Mammary epithelial cell (primary cell): ENCODE results near the gene EIF6.

Source experiments
- CTCF ChIP-seq, 2 donors: IDR thresholded peaks in 1 of 2; conservative IDR thresholded peaks in 1 of 2; 2 replicates each; pipeline ENCODE4 v1.5.1; 2011 to 2012; ENCODE audit warnings: inconsistent platforms in 2 of 2, low read length in 2 of 2, mild to moderate bottlenecking in 2 of 2, control low read depth in 1 of 2, low read depth in 1 of 2; ENCODE audit not compliant: insufficient read depth in 1 of 2; ENCODE audit errors: extremely low read depth in 1 of 2
- EZH2 ChIP-seq: IDR thresholded peaks from 2 replicates; pipeline ENCODE4 v1.6.1; 2012; ENCODE audit warnings: low read length, inconsistent platforms, borderline replicate concordance

- TF ChIP-seq CTCF (conservative IDR thresholded peaks at IDR 0.05 in 1 of 2, IDR thresholded peaks at IDR 0.05 in 1 of 2; ENCODE audit: extremely low read depth in 1 of 2, insufficient read depth in 1 of 2, low read depth in 1 of 2, low read length in 2 of 2) (no peak), EZH2 (no peak)
Observed at GRCh38 chr20:35328689-35329088, 44.1 kb upstream of the EIF6 start.
